PFSK-1 (cell line): ENCODE data around the gene MGAT3.

Experiments
- FOXP2 ChIP-seq: optimal IDR thresholded peaks from 2 replicates; pipeline ENCODE3; 2011; ENCODE audit warnings: borderline replicate concordance, control low read depth, inconsistent platforms; ENCODE audit not compliant: insufficient read depth; ENCODE audit errors: extremely low read length, extremely low read depth
- POLR2AphosphoS5 ChIP-seq: IDR thresholded peaks from 2 replicates; pipeline ENCODE4 v1.6.1; 2012; ENCODE audit warnings: low read depth, mild to moderate bottlenecking, control low read depth, low read length, moderate library complexity
- SIN3A ChIP-seq: IDR thresholded peaks from 2 replicates; pipeline ENCODE4 v1.6.1; 2012; ENCODE audit warnings: mild to moderate bottlenecking, low read length, moderate library complexity, borderline replicate concordance; ENCODE audit not compliant: insufficient read depth
- TAF1 ChIP-seq: IDR thresholded peaks from 2 replicates; pipeline ENCODE4 v1.6.1; 2012; ENCODE audit warnings: low read length, control low read depth, borderline replicate concordance; ENCODE audit not compliant: insufficient read depth
- TF ChIP-seq, protein P1 (sequence below), 2 experiments: IDR thresholded peaks; 2 replicates each; pipeline versions ENCODE4 v1.6.1 to v1.8.0; 2011 to 2012; ENCODE audit warnings: low read depth in 2 of 2, low read length in 2 of 2, control low read depth in 1 of 2, inconsistent platforms in 1 of 2, mild to moderate bottlenecking in 1 of 2, moderate library complexity in 1 of 2; ENCODE audit not compliant: insufficient read depth in 1 of 2

Gene MGAT3

DNA sequence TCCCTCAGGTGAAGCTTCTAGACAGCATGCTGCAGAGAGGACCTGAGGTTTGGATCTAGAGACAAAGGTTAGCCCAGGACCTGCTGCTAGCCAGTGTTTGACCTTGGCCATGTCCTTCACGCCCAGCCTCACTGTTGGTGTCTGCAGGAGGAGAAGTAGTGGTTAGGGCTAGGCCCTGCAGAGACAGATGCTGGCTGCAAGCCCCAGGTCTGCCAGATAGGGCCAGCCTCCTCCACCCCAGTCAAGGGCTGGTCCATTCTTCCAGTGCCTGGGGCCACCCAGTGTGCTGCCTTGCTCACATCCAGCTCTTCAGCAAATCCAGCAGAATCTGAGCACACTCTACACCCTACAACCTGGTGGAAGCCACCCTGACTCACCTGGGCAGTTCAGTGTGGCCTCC, 23.7 kb downstream of the MGAT3 start:
- no peak for TF ChIP-seq TAF1

DNA sequence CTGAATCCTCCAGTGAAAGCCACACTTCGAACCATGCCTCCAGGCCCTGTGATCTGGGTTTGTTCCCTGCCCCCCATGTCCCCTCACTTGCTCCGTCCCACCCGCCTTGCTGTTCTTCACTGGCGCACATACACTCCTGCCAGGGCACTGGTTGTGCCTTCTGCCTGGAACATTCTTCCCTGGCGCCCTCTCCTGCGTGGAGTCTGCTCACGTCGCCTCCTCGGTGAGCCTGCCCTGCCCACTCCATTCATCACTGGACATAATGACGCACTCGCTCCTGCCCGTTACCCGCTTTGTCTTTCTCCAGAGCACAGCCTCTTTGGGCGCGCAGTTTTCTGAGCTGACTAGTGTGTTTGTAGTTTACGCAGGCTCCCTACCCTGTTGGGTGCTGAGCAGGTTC, 24.2 kb downstream of the MGAT3 start:
- no peak for TF ChIP-seq POLR2AphosphoS5
- TF ChIP-seq SIN3A = no peak
- no peak for TF ChIP-seq TAF1
- TF ChIP-seq FOXP2 = no peak
- TF ChIP-seq, protein P1, sequence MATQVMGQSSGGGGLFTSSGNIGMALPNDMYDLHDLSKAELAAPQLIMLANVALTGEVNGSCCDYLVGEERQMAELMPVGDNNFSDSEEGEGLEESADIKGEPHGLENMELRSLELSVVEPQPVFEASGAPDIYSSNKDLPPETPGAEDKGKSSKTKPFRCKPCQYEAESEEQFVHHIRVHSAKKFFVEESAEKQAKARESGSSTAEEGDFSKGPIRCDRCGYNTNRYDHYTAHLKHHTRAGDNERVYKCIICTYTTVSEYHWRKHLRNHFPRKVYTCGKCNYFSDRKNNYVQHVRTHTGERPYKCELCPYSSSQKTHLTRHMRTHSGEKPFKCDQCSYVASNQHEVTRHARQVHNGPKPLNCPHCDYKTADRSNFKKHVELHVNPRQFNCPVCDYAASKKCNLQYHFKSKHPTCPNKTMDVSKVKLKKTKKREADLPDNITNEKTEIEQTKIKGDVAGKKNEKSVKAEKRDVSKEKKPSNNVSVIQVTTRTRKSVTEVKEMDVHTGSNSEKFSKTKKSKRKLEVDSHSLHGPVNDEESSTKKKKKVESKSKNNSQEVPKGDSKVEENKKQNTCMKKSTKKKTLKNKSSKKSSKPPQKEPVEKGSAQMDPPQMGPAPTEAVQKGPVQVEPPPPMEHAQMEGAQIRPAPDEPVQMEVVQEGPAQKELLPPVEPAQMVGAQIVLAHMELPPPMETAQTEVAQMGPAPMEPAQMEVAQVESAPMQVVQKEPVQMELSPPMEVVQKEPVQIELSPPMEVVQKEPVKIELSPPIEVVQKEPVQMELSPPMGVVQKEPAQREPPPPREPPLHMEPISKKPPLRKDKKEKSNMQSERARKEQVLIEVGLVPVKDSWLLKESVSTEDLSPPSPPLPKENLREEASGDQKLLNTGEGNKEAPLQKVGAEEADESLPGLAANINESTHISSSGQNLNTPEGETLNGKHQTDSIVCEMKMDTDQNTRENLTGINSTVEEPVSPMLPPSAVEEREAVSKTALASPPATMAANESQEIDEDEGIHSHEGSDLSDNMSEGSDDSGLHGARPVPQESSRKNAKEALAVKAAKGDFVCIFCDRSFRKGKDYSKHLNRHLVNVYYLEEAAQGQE (IDR thresholded peaks at IDR 0.05; ENCODE audit: insufficient read depth in 1 of 2, low read depth in 2 of 2, low read length in 2 of 2) = no peak

DNA sequence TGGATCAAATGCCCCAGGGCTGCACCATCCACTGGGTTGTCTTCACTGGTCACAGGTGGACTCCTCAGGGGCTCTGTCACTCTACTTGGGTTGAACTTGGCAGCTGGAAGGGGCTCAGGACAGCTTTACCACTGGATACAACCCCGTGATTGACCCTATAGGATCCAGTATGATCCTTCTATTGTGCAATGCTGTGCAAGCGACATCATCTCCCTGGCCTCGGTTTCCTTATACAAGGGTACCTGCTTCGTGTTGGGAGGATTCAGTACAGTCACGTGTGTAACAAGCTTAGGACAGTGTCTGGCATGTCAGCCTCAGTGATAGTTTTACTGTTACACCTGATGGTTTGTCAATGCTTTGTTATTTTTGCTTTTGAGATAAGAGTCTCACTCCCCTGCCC, 24.8 kb downstream of the MGAT3 start:
- no peak for TF ChIP-seq POLR2AphosphoS5
- no peak for TF ChIP-seq TAF1
- TF ChIP-seq, protein P1 (IDR thresholded peaks at IDR 0.05; ENCODE audit: insufficient read depth in 1 of 2, low read depth in 2 of 2, low read length in 2 of 2) = no peak
- TF ChIP-seq SIN3A = no peak
- no peak for TF ChIP-seq FOXP2

DNA sequence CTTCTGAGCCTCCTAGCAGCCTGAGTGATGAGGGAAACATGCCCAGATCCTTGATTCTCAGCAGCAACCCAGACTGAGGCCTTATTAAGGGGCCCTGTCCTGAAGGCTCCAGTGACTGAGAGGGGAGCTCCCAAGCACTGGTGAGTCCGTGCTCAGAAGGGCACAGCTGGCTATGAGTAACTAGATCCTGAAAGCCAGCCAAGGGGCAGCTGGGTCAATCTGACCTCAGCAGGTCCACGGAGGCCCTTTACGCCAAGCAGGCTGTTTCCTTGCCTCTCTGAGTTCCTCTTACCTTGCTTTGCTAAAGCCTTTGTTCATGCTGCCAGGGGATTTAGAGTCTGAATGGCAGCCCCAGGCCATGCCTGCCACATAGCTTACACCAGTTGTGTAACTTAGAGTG, 26.0 kb downstream of the MGAT3 start:
- no peak for TF ChIP-seq FOXP2

DNA sequence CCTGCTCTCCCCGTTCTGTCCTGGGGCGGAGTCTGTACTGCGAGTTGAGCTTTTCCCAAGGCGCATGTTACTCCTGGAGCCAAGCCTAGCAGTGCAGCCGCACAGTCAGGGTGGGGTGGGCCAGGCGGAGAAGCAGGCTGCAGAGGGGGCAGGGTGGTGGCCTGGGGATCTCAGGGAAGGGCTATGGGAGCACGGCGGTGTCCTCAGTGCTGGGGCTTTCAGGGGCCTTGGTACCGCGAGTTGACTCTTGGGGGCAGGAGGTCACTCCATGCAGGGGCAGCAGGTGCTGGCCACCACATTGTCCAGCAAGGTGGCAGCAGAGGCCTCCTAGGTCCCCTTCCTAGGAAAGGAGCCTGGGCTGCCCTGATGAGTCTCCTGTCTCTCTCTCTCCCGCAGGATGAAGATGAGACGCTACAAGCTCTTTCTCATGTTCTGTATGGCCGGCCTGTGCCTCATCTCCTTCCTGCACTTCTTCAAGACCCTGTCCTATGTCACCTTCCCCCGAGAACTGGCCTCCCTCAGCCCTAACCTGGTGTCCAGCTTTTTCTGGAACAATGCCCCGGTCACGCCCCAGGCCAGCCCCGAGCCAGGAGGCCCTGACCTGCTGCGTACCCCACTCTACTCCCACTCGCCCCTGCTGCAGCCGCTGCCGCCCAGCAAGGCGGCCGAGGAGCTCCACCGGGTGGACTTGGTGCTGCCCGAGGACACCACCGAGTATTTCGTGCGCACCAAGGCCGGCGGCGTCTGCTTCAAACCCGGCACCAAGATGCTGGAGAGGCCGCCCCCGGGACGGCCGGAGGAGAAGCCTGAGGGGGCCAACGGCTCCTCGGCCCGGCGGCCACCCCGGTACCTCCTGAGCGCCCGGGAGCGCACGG, 30.4 kb downstream of the MGAT3 start:
- TF ChIP-seq FOXP2 (no peak), SIN3A (no peak), TAF1 (no peak), POLR2AphosphoS5 (no peak)
- TF ChIP-seq, protein P1 (IDR thresholded peaks at IDR 0.05; ENCODE audit: insufficient read depth in 1 of 2, low read depth in 2 of 2, low read length in 2 of 2) = no peak

DNA sequence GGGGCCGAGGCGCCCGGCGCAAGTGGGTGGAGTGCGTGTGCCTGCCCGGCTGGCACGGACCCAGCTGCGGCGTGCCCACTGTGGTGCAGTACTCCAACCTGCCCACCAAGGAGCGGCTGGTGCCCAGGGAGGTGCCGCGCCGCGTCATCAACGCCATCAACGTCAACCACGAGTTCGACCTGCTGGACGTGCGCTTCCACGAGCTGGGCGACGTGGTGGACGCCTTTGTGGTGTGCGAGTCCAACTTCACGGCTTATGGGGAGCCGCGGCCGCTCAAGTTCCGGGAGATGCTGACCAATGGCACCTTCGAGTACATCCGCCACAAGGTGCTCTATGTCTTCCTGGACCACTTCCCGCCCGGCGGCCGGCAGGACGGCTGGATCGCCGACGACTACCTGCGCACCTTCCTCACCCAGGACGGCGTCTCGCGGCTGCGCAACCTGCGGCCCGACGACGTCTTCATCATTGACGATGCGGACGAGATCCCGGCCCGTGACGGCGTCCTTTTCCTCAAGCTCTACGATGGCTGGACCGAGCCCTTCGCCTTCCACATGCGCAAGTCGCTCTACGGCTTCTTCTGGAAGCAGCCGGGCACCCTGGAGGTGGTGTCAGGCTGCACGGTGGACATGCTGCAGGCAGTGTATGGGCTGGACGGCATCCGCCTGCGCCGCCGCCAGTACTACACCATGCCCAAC, 31.2 kb downstream of the MGAT3 start:
- no peak for TF ChIP-seq FOXP2
- no peak for TF ChIP-seq SIN3A
- TF ChIP-seq TAF1 = no peak
- TF ChIP-seq, protein P1 (IDR thresholded peaks at IDR 0.05; ENCODE audit: insufficient read depth in 1 of 2, low read depth in 2 of 2, low read length in 2 of 2) = no peak
- no peak for TF ChIP-seq POLR2AphosphoS5
